ENCODE data around the gene PDPK1. TPM values are rescaled to one million over a fixed set of nuclear protein-coding genes. Genes with fewer than 3 reads are reported as not detected.
"Not testable (repeated sequence)": the region's sequence is repeated elsewhere in the genome, so short reads cannot be mapped to it uniquely, and the experiment has no call there.

Gene PDPK1
- total and polyA plus RNA-seq, 2 experiments from 2014 or later, result 27.1 to 29.8 TPM

GRCh38 chr16:2572704-2573103 lies 34.9 kb downstream of the PDPK1 start:
- not testable (repeated sequence) for H3K36me3 ChIP-seq (replicated peaks; ENCODE audit: insufficient read depth, low read depth); DNase-seq (ENCODE audit: low spot score); H3K27ac ChIP-seq

GRCh38 chr16:2575839-2576238 lies 38.0 kb downstream of the PDPK1 start:
- H3K4me2 ChIP-seq; H3K27ac ChIP-seq; H3K79me2 ChIP-seq; H3K4me1 ChIP-seq (ENCODE audit: insufficient read depth); H3K36me3 ChIP-seq (replicated peaks; ENCODE audit: insufficient read depth, low read depth); H3K9me3 ChIP-seq (ENCODE audit: low read depth); H2AFZ ChIP-seq; DNase-seq (ENCODE audit: low spot score); H3K9me2 ChIP-seq (replicated peaks; ENCODE audit: insufficient read depth); H4K20me1 ChIP-seq (ENCODE audit: insufficient read depth, poor library complexity, severe bottlenecking); H3K27me3 ChIP-seq; H3K4me3 ChIP-seq: not testable (repeated sequence)
- 100% methylated on average over 5 of the region's 21 CpGs for WGBS (ENCODE audit: low lambda C conversion rate, missing lambda C conversion rate)

More at GRCh38 chr16:2572704-2573103, 34.9 kb downstream of the PDPK1 start:
- H3K4me2 ChIP-seq; H3K4me1 ChIP-seq (ENCODE audit: insufficient read depth); H3K9me3 ChIP-seq (ENCODE audit: low read depth); H3K79me2 ChIP-seq; H2AFZ ChIP-seq; H3K4me3 ChIP-seq; H4K20me1 ChIP-seq (ENCODE audit: insufficient read depth, poor library complexity, severe bottlenecking); H3K27me3 ChIP-seq; H3K9me2 ChIP-seq (replicated peaks; ENCODE audit: insufficient read depth): not testable (repeated sequence)
- no CpG with 5 or more reads among the region's 6 CpGs for WGBS (ENCODE audit: low lambda C conversion rate, missing lambda C conversion rate)

GRCh38 chr16:2577044-2577443 lies 39.2 kb downstream of the PDPK1 start:
- H3K9me3 ChIP-seq (ENCODE audit: low read depth); H3K4me2 ChIP-seq; H3K4me1 ChIP-seq (ENCODE audit: insufficient read depth); H4K20me1 ChIP-seq (ENCODE audit: insufficient read depth, poor library complexity, severe bottlenecking); H2AFZ ChIP-seq; H3K79me2 ChIP-seq; H3K4me3 ChIP-seq; H3K36me3 ChIP-seq (replicated peaks; ENCODE audit: insufficient read depth, low read depth); DNase-seq (ENCODE audit: low spot score); H3K9me2 ChIP-seq (replicated peaks; ENCODE audit: insufficient read depth); H3K27ac ChIP-seq; H3K27me3 ChIP-seq: not testable (repeated sequence)
- 98% methylated on average over 14 of the region's 26 CpGs for WGBS (ENCODE audit: low lambda C conversion rate, missing lambda C conversion rate)

- H2AFZ ChIP-seq; H3K9me3 ChIP-seq (ENCODE audit: low read depth); DNase-seq (ENCODE audit: low spot score); H3K4me1 ChIP-seq (ENCODE audit: insufficient read depth); H3K36me3 ChIP-seq (replicated peaks; ENCODE audit: insufficient read depth, low read depth); H3K4me2 ChIP-seq; H3K27ac ChIP-seq; H3K79me2 ChIP-seq; H3K9me2 ChIP-seq (replicated peaks; ENCODE audit: insufficient read depth); H4K20me1 ChIP-seq (ENCODE audit: insufficient read depth, poor library complexity, severe bottlenecking); H3K4me3 ChIP-seq; H3K27me3 ChIP-seq: not testable (repeated sequence)
- WGBS (ENCODE audit: low lambda C conversion rate, missing lambda C conversion rate), result 82% methylated on average over 2 of the region's 12 CpGs
These were observed 41.1 kb downstream of the PDPK1 start for GRCh38 chr16:2578905-2579304.

- H3K36me3 ChIP-seq (replicated peaks; ENCODE audit: insufficient read depth, low read depth); H3K4me3 ChIP-seq; H3K27ac ChIP-seq; H4K20me1 ChIP-seq (ENCODE audit: insufficient read depth, poor library complexity, severe bottlenecking); H3K79me2 ChIP-seq; H3K4me1 ChIP-seq (ENCODE audit: insufficient read depth); H3K4me2 ChIP-seq; DNase-seq (ENCODE audit: low spot score); H3K27me3 ChIP-seq; H3K9me3 ChIP-seq (ENCODE audit: low read depth); H3K9me2 ChIP-seq (replicated peaks; ENCODE audit: insufficient read depth); H2AFZ ChIP-seq: not testable (repeated sequence)
- WGBS (ENCODE audit: low lambda C conversion rate, missing lambda C conversion rate), result 48% methylated on average over 7 of the region's 11 CpGs
These were observed 42.3 kb downstream of the PDPK1 start for GRCh38 chr16:2580143-2580542.

- H3K27me3 ChIP-seq; H3K27ac ChIP-seq; H3K4me3 ChIP-seq; H3K4me2 ChIP-seq; H4K20me1 ChIP-seq (ENCODE audit: insufficient read depth, poor library complexity, severe bottlenecking); DNase-seq (ENCODE audit: low spot score); H2AFZ ChIP-seq; H3K79me2 ChIP-seq; H3K36me3 ChIP-seq (replicated peaks; ENCODE audit: insufficient read depth, low read depth); H3K9me3 ChIP-seq (ENCODE audit: low read depth); H3K4me1 ChIP-seq (ENCODE audit: insufficient read depth); H3K9me2 ChIP-seq (replicated peaks; ENCODE audit: insufficient read depth): not testable (repeated sequence)
- no CpG with 5 or more reads among the region's 21 CpGs for WGBS (ENCODE audit: low lambda C conversion rate, missing lambda C conversion rate)
These were observed 43.0 kb downstream of the PDPK1 start for GRCh38 chr16:2580818-2581217.
